NCI-H460 (cell line): ENCODE data around the gene VWA7. TPM values are rescaled to one million over a fixed set of nuclear protein-coding genes. Genes with fewer than 3 reads are reported as not detected.

Source experiments
- DNase-seq: peaks from one replicate; pipeline ENCODE4 v3.0.0-alpha.2; 2016; ENCODE audit warnings: low read depth; ENCODE audit errors: extremely low read depth
- total RNA-seq: library from RNA; depleted of rRNA; stranded (reverse); fragments of >200 nt; shearing (Covaris generic); gene quantifications from 2 replicates; pipeline ENCODE4 v1.2.3, GENCODE V29; 2014

Gene VWA7
- total RNA-seq, 1 experiment from 2014 or later = 0.47 TPM

DNA sequence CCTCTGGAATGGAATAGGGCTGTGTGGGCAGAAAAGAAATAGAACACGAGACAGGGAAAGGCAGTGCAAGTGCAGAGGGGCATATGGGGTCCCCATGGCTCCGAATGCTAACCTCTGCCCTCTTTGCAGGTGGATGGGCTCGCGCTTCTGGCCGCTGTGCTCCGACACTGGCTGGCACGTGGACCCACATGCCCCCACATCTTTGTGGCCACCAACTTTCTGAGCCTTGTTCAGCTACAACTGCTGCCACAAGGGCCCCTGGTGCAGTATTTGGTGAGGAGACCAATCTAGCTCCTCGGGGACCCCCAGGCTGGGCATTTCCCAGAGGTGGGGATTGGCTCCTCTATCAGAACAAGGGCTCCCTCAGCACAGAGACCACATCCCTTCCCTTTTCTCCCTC lies 15.8 kb downstream of the VWA7 start:
- no peak for DNase-seq

DNA sequence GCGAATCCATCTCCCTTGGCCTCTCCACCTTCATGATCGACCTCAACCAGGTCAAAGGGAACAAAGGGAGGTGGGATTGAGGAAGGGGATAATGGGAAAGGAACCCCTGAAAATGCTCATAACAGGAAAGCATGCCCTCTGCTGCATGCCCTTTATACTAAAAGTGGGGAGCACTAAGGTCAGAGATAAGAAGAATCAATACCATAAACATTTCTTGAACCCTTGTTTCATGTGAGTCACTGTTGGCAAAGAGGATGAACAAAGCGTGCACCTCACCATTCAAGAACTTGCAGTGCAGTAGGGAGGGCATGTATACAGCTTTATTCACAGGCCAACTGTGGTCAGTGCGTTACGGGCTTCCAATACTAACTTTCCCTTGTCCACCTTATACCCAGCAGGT lies 16.3 kb downstream of the VWA7 start:
- DNase-seq = no peak

DNA sequence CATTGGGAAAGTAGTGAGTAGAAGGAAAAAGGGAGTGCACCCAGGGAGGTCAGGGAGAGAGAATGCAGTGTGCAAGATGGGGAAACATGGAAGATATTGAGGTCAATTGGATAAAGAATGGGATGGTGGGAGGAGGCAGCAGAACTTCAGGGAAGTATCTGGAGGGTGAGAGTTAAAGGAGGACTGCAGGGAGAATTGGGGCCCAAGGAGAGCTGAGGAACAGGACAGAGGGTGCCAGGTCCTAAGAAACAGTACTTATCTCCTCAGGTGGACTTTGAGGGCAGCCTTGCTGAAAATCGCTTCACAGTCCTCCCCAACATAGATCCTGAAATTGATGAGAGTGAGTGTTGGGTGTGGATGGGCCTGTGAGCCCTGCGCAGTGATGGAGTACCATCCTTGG lies 18.8 kb downstream of the VWA7 start:
- DNase-seq = no peak

DNA sequence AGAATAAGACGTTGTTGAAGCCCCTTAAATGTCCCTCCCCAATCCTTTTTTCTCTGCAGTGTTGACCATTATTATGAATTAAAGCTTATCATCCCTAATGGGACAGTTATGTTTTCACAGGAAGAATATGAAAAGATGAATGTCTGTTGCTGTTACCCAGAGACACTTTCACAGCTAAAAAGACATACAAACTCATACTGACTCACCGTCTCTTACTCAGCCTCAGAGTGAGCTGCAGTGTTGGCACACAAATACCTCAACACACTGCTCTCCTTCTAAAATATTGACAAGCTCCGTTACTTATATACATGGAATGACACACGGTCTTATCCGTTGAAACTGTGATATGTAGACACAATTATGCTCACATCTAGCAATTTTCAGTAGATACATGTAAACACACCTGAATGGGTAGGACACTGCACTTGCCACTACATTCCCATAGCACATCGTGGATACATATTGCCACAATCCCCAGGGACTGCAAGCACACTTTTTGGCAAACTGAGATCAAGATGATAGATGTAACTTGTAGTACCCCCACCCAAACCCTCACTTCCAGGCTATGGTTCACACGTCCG lies 24.3 kb downstream of the VWA7 start:
- DNase-seq = no peak

DNA sequence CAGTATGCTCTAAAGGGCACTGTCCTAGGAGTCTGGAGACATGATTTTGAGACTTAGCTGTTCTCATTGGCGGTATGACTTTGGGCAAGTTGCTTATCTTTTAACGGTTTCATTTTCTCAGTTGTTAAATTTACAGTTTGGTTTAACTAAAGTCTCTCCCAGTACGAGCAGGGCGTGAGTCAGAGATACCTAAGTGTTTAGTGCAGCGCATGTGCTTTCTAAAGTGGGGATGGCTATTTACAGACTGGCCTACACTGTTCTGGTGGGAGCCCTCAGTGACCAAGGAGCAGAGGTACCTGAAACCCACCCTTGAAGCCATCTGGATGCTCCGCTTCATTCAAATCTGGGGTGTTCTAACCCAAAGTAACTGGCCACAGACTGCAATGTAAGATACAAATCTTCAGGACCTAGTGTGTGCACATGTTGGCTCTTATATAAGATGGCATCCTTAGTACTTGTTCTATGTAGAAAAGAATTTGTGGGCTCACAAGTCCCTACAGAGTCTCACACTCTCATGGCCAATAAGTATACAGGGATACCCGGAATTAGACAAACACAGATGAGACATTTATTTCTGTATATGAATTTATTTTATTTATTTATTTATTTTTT lies 26.6 kb downstream of the VWA7 start:
- no peak for DNase-seq

DNA sequence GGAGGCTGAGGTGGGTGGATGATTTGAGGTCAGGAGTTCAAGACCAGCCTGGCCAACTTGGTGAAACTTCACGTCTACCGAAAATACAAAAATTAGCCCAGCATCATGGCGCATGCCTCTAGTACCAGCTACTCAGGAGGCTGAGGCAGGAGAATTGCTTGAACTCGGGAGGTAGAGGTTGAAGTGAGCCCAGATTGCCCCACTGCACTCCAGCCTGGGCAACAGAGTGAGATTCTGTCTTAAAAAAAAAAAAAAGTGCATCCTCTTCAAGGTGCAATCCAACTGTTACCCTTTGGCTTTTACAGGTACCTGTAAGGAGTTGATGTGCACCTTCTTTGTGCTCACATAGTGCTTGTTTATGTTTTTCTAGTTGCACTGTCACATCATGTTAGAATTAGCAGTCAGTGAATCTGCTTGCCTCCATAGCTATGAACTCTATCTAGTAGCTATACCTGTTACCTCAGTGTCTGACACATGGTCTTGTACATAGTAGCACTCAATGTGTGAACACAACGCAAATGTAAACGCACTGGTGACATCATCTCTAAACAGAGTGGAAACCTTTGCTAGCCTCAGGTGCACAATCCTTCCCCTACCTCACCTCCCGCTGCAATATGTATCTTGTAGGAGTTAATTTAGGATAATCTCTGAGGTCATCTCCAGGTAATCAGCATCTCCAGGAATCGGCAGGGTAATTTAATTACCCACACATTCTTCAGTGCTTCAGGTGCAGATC lies 27.7 kb downstream of the VWA7 start:
- no peak for DNase-seq

DNA sequence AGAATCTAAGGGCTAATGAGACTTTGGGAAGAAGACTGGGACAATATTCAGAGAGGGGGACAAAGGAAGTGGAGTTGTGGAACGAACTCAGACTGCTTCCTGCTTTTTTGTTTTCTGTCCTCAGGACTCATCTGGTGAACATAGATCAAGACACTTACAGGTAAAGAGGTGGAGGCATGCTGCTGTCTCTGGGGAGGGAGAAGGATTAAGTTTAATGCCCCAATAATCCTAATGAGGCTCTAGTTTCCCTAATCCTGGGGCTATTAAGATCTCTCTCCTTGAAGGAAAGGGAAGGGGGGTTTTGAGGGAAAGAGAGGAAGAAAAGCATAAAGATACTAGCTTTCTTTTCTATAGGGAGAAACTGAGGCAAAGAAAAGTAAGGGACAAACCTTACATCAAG lies 32.7 kb downstream of the VWA7 start:
- DNase-seq = no peak

DNA sequence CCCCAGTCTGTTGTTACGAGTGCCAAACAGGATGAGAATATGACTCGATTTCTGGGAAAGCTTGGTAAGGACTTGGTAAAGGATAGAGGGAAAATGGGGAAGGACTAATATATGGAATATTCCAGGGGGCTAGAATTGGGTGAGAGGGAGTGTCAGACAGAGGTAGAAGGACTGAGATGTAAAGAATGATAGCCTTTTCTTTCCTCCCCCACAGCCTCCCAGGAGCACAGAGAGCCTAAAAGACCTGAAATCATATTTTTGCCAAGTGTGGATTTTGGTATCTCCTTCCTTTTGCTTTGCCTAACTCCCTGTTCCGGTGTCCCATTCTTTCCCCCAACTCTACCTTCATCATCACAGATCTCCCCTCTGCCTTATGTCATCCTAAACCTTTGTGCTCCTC lies 34.2 kb downstream of the VWA7 start:
- DNase-seq = no peak

DNA sequence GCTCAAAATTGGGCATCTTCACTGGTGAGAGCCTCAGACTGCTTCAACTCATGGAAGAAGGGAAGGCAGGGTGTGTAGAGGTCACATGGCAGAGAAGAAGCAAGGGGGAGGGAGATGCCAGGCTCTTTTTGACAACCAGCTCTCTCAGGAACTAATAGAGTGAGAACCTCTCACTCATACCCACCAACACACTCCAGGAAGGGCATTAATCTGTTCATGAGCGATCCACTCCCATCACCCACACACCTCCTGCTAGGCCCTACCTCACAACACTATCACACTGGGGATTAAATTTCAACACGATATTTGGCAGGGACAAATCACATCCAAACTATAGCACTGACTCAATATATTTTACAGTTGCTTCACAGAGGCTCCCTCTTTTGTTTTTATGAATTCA lies 35.3 kb downstream of the VWA7 start:
- no peak for DNase-seq

DNA sequence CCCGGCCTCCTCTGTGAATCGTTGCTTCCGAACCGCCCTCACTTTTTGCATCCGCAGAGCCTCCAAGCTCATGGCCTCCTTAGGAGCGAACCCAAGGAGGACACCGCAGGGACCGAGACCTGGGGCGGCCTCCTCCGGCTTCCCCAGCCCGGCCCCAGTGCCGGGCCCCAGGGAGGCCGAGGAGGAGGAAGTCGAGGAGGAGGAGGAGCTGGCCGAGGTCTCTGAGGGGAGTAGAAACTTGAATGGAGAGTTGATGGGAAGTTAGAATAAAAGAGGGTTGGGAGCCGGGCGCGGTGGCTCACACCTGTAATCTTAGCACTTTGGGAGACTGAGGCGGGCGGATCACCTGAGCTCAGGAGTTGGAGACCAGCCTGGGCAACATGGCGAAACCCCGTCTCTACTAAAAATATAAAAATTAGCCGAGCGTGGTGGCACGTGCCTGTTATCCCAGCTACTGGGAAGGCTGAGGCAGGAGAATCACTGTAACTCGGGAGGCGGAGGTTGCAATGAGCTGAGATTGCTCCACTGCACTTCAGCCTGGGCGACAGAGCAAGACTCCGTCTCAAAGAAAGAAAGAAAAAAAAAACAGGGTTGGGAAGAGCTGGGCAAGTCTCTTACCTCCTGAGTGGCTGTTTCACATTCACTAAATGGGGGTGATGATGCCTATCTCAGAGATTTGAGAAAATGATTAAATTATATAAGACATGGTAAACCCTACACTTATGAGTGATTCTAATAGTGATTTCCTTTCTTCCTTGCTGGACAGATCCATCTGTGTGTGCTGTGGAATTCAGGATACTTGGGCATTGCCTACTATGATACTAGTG lies 36.5 kb downstream of the VWA7 start:
- no peak for DNase-seq

DNA sequence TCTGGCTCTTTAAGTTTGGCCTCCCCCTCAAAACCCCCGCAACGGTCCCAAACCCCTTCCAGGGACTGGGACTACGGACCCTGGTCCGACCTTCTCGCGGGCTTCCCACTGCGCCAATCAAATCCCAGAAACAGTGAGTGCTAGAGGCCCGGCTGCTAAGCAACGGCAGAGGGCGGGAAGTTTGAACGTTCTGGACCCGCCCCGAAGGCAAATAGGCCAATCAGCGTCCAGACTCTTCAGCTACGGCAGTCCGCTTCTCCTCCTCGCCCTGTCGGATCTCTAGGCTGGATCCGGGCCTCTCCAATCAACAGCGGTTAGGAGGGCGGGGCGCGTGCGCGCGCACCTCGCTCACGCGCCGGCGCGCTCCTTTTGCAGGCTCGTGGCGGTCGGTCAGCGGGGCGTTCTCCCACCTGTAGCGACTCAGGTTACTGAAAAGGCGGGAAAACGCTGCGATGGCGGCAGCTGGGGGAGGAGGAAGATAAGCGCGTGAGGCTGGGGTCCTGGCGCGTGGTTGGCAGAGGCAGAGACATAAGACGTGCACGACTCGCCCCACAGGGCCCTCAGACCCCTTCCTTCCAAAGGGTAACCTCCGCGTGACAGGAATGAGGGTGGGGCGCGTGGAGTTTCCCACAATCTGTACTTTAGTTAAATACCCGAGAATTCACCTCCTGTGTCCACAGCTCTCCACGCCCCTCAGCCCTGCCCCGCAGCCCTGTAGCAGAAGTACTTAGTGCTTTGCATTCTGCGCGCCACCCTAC lies 37.3 kb downstream of the VWA7 start, which contains the start of gene MSH5:
Gene MSH5 (plus strand): TSS at position 367 of the 758 bp plus-strand sequence. CDS start 462 bp downstream, outside the sequence.
- peak; percentile 97 for DNase-seq

DNA sequence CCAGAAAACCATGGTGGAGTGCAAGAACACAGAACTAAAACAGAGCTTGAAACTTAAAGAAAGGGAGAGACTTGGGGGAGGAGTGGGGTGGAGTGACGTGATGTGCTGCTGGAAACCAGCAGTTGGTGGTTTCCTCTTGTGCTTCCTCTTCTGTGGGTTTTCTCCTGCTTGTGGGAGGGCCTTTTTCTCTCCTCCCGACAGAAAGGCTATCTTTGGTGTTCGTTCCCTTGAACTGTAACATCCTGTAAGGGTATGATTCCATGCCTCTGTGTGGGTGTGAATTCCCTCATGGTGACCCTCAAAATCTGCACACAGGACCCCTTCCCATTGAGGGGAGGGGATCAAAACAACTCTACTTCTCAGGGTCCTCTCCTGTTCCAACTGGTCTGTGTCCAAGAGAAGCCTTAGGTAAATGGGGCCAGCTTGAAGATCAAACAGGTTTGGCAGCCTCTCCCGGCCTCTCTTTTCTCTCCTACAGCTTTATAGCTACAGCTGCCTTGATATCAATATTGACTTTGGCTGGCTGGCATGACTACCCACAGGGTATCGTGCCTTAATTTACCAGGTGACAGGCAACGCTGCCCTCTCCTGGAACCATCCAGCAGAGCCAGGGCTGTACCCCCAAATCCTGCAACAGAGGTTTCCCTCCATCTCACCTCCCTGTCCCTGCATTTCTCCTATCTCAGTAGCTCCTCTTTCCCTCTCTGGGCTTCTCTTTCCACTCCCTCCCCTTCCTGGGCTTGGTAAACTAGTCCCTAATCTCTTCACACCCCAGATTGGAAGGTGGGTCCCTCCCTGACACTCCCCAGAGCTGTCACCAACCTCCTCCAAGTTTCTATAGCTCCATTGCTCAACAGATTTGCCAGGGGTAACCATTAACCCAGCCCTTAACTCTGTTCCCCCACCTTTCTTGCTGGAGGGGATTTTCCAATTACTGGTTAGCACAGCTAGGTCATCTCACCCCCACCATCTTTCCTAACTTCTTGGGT lies 38.8 kb downstream of the VWA7 start:
- no peak for DNase-seq

DNA sequence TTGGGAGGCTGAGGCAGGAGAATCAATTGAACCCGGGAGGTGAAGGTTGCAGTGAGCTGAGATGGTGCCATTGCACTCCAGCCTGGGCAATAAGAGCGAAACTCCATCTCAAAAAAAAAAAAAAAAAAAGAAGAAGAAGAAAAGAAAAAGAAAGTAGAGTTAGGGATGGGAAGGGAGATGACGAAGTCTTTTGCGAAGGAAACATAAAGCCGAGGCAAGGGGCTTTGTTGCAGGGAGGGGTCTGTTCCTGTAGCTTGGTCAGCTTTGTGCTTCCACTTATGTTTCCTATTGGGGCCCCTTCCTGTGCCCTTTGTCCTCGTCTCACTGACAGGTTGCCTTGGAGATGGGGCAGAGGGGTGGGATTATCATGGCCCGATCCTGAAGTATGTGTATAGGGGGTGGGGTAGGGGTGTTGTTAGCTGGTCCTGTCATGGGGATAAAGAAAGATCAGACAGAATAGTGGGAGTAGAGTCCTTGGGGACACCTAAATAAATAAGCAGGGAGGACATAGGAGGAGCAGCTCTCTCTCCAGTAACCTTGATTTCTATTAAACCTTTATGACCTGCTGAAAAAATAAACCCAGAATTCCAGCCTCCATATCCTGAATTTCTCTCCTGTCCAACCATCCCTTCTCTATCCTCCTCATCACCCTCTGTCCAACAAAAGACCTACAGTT lies 39.7 kb downstream of the VWA7 start:
- DNase-seq = no peak

DNA sequence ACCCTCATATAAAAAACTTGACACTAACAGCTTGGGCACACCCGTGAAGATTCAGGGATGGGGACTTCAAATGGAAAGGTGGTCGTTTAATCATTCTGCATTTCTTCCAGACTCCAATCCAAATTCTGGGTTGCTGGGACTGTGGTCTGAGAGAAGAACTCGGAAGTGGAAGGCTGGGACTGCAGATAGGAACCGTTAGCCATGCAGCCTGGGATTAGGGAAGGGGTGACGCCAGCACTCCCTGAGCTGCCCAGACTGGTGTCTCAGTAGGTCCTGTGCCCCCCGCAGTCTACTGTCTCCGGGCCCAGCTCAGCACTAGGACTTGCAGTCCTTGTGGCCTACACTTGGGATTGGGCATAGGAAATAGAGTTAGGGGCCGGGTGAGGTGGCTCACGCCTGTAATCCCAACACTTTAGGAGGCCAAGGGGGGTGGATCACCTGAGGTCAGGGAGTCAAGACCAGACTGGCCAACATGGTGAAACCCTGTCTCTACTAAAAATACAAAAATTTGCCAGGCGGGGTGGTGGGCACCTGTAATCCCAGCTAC lies 40.3 kb downstream of the VWA7 start:
- DNase-seq = no peak

DNA sequence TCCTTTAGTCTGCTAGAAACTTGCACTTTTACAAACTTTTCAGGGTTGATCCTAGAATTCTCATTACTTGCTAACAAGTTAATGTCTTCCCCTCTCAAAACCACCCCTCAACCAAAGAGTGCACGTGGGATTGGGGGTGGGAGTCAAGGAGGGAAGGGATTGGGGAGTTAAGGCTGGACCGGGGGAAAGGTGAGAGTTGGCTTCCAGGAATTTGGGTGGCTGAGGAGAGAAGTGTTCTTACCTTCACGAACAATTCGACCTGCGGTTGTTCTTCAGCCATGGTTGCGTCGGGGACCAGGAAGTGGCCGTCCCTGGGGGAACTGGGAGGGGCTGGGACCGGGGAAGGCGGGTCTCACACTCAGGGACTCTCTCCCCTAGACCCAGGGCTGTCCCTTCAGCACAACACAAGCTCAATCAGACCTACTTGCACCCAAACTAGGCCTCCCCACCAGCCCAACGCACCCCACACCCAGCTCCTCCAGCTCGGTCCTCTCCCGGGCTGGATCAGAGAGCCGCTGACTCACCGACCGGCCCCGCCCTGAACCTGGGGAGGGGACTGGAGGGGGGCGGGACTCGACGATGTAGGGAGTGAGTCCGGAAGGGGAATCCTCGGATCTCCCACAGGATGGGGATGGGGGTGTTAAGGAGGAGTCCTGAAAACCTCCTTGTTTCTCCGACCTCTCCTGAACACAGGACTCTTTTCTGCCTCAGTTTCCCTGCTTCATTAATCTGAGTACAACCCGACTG lies 40.9 kb downstream of the VWA7 start, which contains the start of gene CLIC1:
Gene CLIC1 (minus strand): TSS at position 510 of the 747 bp plus-strand sequence. CDS start 230 bp downstream, at position 280.
- peak; percentile 73 for DNase-seq

DNA sequence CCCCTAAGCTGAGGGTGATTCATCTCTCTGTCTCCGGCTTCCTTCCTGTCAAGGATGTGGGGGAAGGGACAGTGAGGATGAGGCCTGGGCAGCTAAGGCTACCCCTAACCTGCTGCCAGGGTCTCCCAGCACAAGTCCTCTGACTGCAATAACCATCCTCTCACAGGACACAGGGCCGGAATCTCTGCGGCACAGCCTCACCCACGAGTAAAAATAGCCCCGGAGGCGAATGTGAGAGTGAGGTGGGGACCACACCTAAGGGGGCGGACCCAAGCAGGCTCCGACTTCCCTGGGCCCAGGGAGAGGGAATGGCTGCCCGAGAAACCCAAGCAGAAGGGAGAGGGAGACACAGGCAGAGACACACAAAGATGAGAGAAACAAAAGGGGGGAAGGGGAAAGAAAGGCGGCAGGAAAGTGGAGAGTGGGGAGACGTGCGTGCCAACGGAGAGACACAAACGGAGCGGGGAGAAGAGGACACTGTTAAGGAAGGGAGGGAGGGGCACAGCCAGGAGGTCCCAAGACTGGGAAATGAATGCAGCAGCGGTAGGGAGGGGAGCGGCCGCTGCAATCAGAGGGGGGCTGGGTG lies 42.2 kb downstream of the VWA7 start:
- no peak for DNase-seq

DNA sequence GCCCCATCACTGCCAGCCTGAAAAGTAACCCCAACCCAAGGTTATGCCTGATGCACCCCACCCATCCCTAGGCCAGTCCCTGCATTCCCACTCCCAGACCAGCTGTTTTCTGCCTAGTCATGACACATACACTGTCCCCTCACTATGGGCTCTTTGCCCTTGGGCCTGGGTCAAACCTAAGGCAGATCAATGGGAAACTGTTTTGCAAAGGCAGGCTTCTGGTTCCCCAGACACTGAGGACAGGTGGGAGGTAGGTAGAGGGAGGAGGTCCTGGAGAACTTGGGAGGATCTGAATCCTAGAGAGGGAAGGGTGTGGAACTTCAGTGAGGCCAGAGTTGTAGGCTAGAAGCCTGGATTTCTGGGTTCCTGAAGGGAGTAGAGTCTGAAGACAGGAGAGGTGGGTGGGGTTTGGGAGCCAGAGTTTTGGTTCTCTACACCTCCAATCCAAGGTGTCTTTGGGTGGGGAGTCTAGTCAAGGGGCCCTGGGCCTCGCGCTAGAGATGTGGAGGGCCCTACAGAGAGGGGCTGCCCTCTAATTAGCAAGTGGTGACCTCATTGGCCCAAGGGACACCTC lies 42.8 kb downstream of the VWA7 start:
- no peak for DNase-seq
